Endothelial cell of umbilical vein (primary cell): Measurements from ENCODE around the gene GRHPR.

Source experiments
- CTCF ChIP-seq, 2 donors: IDR thresholded peaks; 1 replicate in 1 of 2; 2 replicates in 1 of 2; pipeline ENCODE4 v1.5.1; 2011; ENCODE audit warnings: low read length in 2 of 2, mild to moderate bottlenecking in 2 of 2, moderate library complexity in 2 of 2, control low read depth in 1 of 2, inconsistent platforms in 1 of 2, low read depth in 1 of 2; ENCODE audit not compliant: insufficient read depth in 1 of 2; ENCODE audit errors: extremely low read depth in 1 of 2
- EZH2 ChIP-seq: IDR thresholded peaks from 2 replicates; pipeline ENCODE4 v1.6.1; 2012; ENCODE audit warnings: borderline replicate concordance, low read depth, mild to moderate bottlenecking, moderate library complexity, low read length, inconsistent platforms; ENCODE audit not compliant: severe bottlenecking
- MYC ChIP-seq: IDR thresholded peaks from one replicate; pipeline ENCODE4 v1.6.1; 2011; ENCODE audit warnings: mild to moderate bottlenecking, low read depth, low read length
- POLR2A ChIP-seq: IDR thresholded peaks from 2 replicates; pipeline ENCODE4 v1.6.1; 2012; ENCODE audit warnings: low read depth, mild to moderate bottlenecking, control low read depth, low read length
- POLR2AphosphoS5 ChIP-seq: IDR thresholded peaks from 2 replicates; pipeline ENCODE4 v1.6.1; 2012; ENCODE audit warnings: low read depth, mild to moderate bottlenecking, control low read depth, low read length, moderate library complexity; ENCODE audit not compliant: insufficient read depth

- TF ChIP-seq CTCF (IDR thresholded peaks at IDR 0.05; ENCODE audit: extremely low read depth in 1 of 2, insufficient read depth in 1 of 2, low read depth in 1 of 2, low read length in 2 of 2) = no peak
- no peak for TF ChIP-seq POLR2A
- no peak for TF ChIP-seq MYC
- no peak for TF ChIP-seq POLR2AphosphoS5
- no peak for TF ChIP-seq EZH2
These were observed 11.4 kb downstream of the GRHPR start for GRCh38 chr9:37433867-37434371.
